Fibroblast of pulmonary artery (primary cell): ENCODE results near the gene KANK3.

ENCODE experiments used
- DNase-seq: peaks from one replicate; pipeline ENCODE4 v3.0.0-alpha.2; 2010; ENCODE audit warnings: low read depth
- H3K4me3 ChIP-seq: replicated peaks from 2 replicates; pipeline ENCODE4 v1.5.1; 2011; ENCODE audit warnings: low read depth, mild to moderate bottlenecking, control low read depth, low read length, moderate library complexity
- CTCF ChIP-seq: IDR thresholded peaks from 2 replicates; pipeline ENCODE4 v1.5.1; 2011; ENCODE audit warnings: mild to moderate bottlenecking, control low read depth, low read length, inconsistent platforms; ENCODE audit errors: missing control alignments

Gene KANK3

DNA sequence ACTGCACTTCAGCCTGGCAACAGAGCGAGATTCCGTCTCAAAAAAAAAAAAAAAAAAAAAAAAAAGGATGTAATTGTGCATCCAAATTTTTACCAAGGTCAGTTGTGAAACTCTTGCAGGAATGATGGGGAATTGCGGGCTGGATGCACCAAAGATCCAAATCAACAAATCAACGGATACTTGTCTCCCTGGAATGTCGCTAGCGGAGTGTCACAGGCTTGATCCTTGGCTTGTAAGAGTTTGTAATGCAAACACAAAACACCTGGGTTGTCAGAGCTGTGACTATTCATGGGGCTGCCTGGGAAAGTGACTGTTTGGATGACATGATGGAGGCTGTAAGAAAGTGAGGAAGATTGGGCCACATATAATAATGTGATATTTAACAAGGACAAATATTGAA is 4.2 kb downstream of the KANK3 start:
- no peak overlapping the region for H3K4me3 ChIP-seq
- no peak for TF ChIP-seq CTCF
- DNase-seq, result no peak

GRCh38 chr19:8337728-8338127 is 5.3 kb downstream of the KANK3 start:
- TF ChIP-seq CTCF, result no peak
- H3K4me3 ChIP-seq, result no peak overlapping the region
- no peak for DNase-seq

DNA sequence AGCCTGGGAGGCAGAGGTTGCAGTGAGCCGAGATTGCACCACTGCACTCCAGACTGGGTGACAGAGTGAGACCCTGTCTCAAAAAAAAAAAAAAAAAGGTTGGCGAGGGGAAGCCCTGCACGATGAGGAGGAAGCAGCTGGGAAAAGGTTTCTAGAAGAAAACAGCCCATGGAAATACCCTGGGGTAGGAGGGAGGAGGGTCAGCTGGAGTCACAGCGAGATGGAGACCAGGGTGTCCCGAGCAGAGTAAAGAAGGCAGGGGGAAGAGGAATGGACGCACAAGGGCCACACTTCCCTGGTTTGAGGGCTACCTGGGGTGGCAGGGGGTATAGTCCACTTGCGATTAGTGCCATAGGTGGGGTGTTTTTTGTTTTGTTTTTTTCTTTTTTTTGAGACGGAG is 6.4 kb downstream of the KANK3 start:
- no peak for TF ChIP-seq CTCF

GRCh38 chr19:8336072-8336569 is 6.9 kb downstream of the KANK3 start:
- no peak overlapping the region for H3K4me3 ChIP-seq
- TF ChIP-seq CTCF, result no peak
- DNase-seq, result no peak

More for the DNA sequence above, 6.4 kb downstream of the KANK3 start:
- no peak for DNase-seq
- no peak overlapping the region for H3K4me3 ChIP-seq

- no peak for DNase-seq
- TF ChIP-seq CTCF, result no peak
- H3K4me3 ChIP-seq, result no peak overlapping the region
Observed at GRCh38 chr19:8335343-8336071, 7.6 kb downstream of the KANK3 start.

DNA sequence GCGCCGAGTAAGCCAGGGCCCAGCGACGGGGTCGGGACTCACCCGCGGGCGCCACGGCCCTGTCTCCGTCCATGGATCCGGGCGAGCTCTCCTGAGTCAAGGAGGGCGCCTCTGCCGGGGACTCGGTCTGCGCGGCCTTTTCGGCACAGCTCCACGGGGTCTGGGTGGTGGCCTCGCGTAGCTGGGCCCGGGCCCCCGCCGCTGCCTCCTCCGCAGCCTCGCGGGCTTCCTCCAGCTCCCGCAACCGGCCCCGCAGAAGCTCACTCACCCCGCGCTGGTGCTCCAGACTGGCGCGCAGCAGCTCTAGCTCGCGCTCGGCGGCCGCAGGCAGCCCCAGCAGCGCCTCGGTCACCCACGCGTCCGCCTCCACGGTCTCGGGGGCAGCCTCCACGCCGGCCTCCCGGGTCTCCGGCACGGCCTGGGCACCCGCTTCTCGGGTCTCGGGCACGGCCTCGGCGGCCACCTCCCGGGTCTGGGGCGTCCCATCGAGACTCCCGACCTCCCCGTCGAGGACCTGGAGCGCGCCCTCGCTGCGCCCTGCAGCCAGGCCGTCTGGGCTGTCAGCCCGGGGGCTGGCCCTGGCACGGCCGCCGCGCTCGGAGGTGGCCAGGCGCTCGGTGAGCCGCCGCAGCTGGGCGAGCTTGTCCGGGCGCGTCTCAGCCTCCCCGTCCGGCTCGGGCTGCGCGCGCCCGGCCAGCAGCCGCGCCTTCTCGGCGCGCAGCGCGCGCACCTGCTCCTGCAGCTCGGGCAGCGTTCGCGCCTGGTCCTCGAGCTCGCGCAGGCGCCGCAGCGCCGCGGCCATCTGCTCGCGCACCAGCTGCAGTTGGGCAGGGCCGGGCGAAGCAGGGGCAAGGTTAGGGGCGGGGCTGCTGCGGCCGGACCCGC is 8.4 kb downstream of the KANK3 start:
- DNase-seq, result peak; percentile 72

More for the DNA sequence above, 8.4 kb downstream of the KANK3 start:
- no peak for TF ChIP-seq CTCF
- no peak overlapping the region for H3K4me3 ChIP-seq
